MM.1S (cell line): ENCODE measurements around the gene CHCHD3.

Experiments used
- EZH2phosphoT487 ChIP-seq: fragments of 300-600 bp; sonication (generic); IDR thresholded peaks from 2 replicates; pipeline ENCODE4 v1.6.1; 2018; ENCODE audit warnings: antibody characterized with exemption, low read length
- TF ChIP-seq, protein P1 (sequence below): fragments of 300-600 bp; sonication (generic); IDR thresholded peaks from 2 replicates; pipeline ENCODE4 v1.5.1; 2016; ENCODE audit warnings: antibody characterized with exemption, low read length, mixed read lengths

DNA sequence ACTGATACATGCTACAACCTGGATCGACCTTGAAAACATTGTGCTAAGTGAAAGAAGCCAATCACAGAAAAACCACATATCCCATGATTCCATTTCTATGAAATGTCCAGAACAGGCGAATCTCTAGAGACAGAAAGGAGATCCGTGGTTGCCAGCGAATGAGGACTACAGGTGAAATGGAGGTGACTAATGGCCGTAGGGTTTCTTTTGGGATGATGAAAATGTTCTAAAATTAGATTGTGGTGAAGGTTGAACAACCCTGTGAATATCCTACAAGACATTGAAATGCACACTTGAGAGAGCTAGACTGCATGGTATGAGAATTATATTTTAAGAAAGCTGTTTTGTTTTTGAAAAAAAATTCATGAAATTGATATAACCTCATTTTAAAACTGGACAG is 317.1 kb downstream of the CHCHD3 start:
- TF ChIP-seq, protein P1, sequence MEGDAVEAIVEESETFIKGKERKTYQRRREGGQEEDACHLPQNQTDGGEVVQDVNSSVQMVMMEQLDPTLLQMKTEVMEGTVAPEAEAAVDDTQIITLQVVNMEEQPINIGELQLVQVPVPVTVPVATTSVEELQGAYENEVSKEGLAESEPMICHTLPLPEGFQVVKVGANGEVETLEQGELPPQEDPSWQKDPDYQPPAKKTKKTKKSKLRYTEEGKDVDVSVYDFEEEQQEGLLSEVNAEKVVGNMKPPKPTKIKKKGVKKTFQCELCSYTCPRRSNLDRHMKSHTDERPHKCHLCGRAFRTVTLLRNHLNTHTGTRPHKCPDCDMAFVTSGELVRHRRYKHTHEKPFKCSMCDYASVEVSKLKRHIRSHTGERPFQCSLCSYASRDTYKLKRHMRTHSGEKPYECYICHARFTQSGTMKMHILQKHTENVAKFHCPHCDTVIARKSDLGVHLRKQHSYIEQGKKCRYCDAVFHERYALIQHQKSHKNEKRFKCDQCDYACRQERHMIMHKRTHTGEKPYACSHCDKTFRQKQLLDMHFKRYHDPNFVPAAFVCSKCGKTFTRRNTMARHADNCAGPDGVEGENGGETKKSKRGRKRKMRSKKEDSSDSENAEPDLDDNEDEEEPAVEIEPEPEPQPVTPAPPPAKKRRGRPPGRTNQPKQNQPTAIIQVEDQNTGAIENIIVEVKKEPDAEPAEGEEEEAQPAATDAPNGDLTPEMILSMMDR, result no peak
- no peak for TF ChIP-seq EZH2phosphoT487
